GM21737 (cell line): ENCODE data around the gene GPR137.
"Not testable (repeated sequence)": the region's sequence is repeated elsewhere in the genome, so short reads cannot be mapped to it uniquely, and the experiment has no call there.

Experiments used
- ATAC-seq: cut with Tn5 transposase; IDR thresholded peaks from one replicate; pipeline ENCODE4 v1.9.1; 2021; ENCODE audit warnings: mild to moderate bottlenecking, moderate library complexity; ENCODE audit not compliant: unreplicated experiment

GPR137 gene

GRCh38 chr11:64284962-64285884 lies at the start of gene GPR137:
GPR137 (plus strand) TSS chr11:64285848; CDS start chr11:64286525, 677 bp downstream.
- peak; percentile 49 for ATAC-seq

- no peak for ATAC-seq
These were observed 48.1 kb upstream of the GPR137 start for GRCh38 chr11:64237484-64237951.

GRCh38 chr11:64238076-64238475 lies 47.6 kb upstream of the GPR137 start:
- ATAC-seq, result no peak

- ATAC-seq, result no peak
These were observed 46.6 kb upstream of the GPR137 start for GRCh38 chr11:64238999-64239398.

GRCh38 chr11:64239662-64240434 lies 45.8 kb upstream of the GPR137 start:
- peak; percentile 14 for ATAC-seq

- ATAC-seq, result peak; percentile 40
These were observed 45.0 kb upstream of the GPR137 start, which contains the start of gene FKBP2 for GRCh38 chr11:64240435-64241240. FKBP2 (plus strand) TSS chr11:64241095; CDS start chr11:64242388, 1,293 bp downstream.

- ATAC-seq, result peak; percentile 57
These were observed 44.5 kb upstream of the GPR137 start for GRCh38 chr11:64241241-64241490.

GRCh38 chr11:64241491-64242374 lies 43.9 kb upstream of the GPR137 start:
- peak; percentile 6 for ATAC-seq

GRCh38 chr11:64243236-64243854 lies 42.3 kb upstream of the GPR137 start:
- ATAC-seq, result no peak

GRCh38 chr11:64244107-64244506 lies 41.5 kb upstream of the GPR137 start:
- ATAC-seq, result no peak

GRCh38 chr11:64244966-64245365 lies 40.7 kb upstream of the GPR137 start:
- ATAC-seq, result no peak

- ATAC-seq, result no peak
These were observed 40.2 kb upstream of the GPR137 start for GRCh38 chr11:64245401-64245796.

GRCh38 chr11:64245797-64246620 lies 39.6 kb upstream of the GPR137 start:
- ATAC-seq, result no peak

GRCh38 chr11:64246621-64246870 lies 39.1 kb upstream of the GPR137 start:
- ATAC-seq, result not testable (repeated sequence)

GRCh38 chr11:64246871-64247728 lies 38.5 kb upstream of the GPR137 start, which contains the start of gene PPP1R14B:
PPP1R14B (minus strand) TSS chr11:64246943; CDS start chr11:64246673, 270 bp downstream.
- ATAC-seq, result no peak

- no peak for ATAC-seq
These were observed 37.7 kb upstream of the GPR137 start for GRCh38 chr11:64247729-64248531.

- ATAC-seq, result no peak
These were observed 37.1 kb upstream of the GPR137 start for GRCh38 chr11:64248578-64248977.
